ENCODE results near the gene CYFIP1.

Gene CYFIP1

DNA sequence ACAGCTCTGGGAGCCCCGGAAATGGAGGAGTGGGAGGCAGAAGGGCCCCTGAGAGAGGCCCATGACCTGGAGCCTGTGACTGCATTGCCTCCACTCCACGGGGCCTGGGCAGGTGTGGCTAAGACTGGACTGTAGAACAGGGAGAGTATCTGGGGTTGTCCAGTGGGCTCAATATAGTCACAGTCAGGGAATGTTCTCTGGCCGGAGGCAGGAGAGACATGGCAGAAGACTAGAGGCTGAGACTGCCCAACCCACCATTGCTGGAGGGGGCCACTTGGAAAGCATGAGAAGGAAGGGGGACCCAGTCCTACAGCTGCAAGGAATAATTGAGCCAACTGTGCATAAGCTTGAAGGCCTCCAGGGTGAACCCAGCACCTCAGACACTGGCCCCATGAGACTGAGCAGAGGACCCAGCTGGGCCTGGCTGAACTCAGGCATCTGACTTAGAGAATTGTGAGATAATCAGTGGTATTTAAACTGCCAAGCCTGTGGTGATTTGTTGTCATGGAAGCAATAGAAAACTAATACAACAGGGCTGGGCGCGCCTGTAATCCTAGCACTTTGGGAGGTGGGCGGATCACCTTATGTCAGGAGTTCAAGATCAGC, 108.6 kb downstream of the CYFIP1 start:
- no peak for DNase-seq (ENCODE audit: low spot score)
- no peak for FAIRE-seq

DNA sequence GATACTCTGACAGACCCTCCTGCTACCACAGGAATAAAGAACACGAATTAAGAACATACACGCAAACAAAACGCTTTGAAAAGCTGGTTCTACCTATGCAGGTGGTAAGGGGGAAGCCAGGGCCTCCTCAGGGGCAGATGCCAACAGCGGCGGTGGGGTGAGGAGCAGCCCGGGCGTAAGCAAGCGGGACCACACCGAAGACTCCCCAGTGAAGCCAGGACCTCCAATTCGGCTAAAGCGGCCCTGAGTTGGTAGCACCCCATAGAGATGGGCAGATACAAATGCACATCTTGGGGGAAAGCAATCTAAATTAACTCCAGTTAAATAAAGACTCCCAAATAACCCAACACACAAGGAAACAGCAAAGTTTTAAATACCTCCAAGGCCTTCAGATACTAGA, 109.3 kb downstream of the CYFIP1 start:
- no peak for FAIRE-seq
- DNase-seq (ENCODE audit: low spot score): no peak

DNA sequence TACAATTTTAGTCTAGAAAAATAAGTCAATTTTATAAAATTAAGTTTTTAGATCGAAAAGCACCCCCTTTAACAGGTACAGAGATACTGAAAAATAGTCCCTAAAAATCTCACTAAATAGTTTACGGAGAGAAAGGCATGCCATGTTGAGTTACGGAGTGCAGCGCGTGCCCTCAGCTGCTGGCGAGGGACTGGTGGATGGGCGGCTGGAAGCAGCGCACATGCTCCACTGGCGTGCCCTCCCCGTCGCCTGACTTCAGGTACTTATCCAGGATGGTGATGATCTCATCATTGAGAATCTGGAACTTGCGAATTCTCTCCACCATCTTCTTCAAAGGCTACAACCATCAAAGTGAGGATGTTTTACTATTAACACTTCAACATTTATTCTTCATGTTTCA, 110.3 kb downstream of the CYFIP1 start:
- DNase-seq (ENCODE audit: low spot score) (no peak), FAIRE-seq (no peak)

DNA sequence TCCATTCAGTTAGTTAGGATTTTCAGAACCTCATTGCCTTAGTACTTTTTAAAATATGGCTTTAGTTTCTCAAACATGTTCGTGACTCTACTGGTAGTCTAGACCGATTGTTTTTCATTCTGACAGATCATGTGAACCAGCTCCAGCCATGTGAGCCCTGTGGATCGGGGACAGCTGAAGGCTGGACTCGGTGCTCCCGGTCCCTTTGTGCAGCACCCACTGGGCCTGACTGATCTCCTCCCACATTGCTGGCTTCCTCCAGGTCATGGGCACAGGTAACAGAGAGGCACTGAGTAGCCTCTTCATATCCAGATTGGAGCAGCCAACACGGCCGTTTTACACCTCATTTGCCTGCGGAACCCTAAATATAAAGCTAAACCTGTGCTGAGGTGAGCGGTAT, 111.2 kb downstream of the CYFIP1 start:
- no peak for DNase-seq (ENCODE audit: low spot score)
- FAIRE-seq: no peak

DNA sequence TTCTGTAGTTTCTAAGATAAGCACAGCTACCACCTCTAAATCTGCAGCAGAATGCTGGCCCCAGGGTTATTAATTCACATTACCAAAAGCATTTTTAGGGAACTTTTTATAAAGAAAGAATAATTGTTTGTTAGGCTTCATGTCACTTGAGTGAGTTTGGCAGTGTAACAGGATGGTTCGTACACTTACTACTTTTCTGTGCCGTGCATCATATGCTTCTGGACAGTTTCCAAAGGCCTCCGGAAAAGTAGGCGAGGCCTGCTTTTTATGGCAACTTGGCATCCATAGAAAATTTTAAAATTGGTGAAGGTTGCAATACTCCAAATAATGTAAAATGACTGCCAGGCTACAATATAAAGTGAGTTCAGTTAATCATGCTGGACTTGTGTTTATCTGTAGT, 111.7 kb downstream of the CYFIP1 start:
- FAIRE-seq (no peak), DNase-seq (ENCODE audit: low spot score) (no peak)

DNA sequence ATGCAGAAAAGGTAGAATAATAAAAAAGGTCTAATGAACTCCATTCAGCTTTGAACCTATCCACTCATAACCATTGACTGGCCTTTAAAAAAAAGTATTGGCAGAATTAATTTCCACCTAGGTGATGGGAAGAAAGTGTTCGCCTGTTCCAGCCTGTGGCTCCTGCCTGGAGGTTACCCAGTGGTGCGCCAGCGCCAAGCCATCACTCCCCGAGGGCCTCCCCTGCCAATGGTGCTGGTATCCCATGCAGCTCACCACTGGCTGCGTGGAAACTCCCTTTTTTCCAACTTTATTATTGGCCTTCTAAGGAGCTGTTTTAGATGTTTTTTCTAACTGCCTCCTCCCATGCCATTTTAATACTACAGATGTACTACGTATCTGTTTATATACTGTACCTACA, 112.3 kb downstream of the CYFIP1 start:
- FAIRE-seq (no peak), DNase-seq (ENCODE audit: low spot score) (no peak)

DNA sequence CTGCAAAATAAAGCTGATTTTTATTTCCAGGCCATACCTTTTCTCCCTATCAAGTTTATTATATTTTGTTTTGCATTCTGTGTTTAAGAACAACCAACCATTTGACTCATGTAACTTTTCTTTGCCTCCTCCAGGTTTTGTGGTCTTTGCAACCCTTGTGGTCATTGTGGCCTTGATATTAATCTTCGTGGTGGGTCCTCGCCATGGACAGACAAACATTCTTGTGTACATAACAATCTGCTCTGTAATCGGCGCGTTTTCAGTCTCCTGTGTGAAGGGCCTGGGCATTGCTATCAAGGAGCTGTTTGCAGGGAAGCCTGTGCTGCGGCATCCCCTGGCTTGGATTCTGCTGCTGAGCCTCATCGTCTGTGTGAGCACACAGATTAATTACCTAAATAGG, 114.1 kb downstream of the CYFIP1 start:
- FAIRE-seq: no peak
- DNase-seq (ENCODE audit: low spot score): no peak

DNA sequence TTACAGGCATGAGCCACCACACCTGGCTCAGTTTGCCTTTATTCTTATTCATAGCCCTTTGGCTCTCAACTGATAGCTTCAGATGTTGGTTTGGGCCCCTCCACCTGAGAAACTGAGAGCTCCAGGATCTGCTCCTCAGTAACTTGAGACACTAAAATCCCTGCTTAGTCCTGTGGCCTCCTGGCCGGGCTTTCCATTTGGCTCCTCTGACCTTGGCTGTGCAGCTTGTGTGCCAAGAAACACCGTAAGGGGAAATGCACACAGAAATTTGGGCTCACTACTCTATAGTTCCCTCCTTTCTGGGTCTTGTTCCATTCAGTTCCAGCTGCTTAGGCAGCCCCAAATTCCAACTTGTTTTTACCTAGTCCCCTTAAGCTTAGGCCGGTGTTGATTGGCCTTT, 116.8 kb downstream of the CYFIP1 start:
- DNase-seq (ENCODE audit: low spot score): no peak
- no peak for FAIRE-seq

DNA sequence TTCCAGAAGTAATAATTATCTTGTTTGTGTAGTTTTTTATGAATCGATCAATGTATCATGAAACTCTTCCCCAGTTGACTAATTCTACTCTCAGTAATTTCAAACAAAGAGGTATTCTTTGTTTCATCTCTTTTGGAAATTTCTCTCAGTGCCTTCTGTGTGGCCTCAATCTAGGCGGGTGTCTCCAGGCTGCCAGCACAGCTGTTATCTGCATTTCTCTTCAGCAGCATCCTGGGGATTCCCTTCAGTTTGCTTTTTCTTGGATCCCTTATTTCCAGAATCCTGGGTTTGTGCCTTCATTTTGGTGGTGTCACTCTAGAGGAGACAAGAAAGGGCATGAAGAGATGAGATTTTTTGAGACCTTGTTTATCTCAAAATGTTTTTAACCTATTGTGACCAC, 119.0 kb downstream of the CYFIP1 start:
- DNase-seq (ENCODE audit: low spot score) (no peak), FAIRE-seq (no peak)

DNA sequence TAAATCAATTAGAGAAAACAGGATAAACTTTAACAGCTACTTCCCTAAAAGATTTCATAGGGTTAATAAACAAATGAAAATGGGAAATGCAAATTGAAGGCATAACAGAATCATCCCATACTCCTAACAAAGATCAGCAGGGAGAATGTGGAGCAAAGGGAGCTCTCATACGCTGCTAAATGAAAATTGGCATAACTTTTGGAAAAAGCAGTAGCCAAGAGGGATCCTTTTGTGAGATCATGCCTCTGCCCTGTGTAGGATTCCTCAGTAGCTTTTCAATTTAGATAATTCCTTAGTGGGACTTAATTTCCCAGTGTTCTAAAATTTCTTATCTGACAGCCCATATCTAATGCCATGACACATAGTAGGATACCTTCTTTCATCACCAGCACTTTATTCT, 123.5 kb downstream of the CYFIP1 start:
- no peak for FAIRE-seq
- no peak for DNase-seq (ENCODE audit: low spot score)

DNA sequence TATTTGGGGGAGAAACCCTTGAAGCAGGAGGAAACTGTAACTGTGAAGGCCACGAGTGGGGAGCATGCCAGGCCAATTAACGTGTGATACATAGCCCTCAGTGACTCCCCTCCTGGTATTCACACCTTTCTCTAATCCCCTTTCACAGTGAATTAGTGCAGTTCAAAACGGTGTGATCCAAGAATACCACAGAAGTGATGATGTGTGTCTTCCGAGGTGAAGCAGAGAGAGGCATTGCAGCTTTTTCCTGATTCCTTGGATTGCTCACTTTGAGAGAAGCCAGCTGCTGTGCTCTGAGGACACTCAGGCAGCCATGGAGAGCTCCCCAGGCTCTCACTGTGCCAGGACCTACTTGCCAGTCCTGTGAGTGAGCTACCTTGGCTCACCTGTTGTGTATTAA, 124.4 kb downstream of the CYFIP1 start:
- FAIRE-seq: no peak

DNA sequence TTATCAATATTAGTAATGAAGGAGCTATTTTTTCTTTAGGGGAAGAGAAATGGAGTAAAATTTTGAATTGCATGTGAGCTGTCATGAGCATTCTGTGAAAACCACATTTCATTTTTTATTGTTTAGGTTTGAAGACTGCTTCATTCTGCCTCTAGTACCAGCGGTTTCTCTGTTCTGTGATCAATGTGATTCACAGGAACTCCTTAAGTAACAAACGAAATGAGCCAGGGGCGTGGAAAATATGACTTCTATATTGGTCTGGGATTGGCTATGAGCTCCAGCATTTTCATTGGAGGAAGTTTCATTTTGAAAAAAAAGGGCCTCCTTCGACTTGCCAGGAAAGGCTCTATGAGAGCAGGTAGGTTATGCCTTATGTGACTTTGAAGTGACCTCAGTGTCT, 128.7 kb downstream of the CYFIP1 start:
- DNase-seq (ENCODE audit: low spot score): no peak
- no peak for FAIRE-seq

More for the DNA sequence above, 124.4 kb downstream of the CYFIP1 start:
- DNase-seq (ENCODE audit: low spot score): no peak

DNA sequence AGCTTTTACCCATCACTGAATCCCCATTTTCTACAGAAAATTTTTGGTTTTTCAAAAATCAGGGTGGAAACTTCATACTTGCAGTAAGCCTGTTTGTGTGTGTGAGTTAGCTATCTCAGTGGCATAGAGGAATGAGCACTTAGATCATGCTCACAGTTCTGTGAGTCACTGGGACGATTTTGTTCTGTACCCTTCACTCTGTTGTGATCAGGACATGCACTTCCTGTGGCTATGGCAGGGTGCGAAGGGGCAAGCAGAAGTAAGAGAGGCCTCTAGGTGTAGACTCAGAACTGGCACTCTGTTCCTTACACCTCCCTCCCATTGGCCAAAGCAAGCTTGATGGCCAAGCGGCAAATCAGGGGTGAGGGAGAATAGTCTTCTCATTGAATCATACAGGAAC, 130.1 kb downstream of the CYFIP1 start:
- FAIRE-seq: no peak
- DNase-seq (ENCODE audit: low spot score): no peak

DNA sequence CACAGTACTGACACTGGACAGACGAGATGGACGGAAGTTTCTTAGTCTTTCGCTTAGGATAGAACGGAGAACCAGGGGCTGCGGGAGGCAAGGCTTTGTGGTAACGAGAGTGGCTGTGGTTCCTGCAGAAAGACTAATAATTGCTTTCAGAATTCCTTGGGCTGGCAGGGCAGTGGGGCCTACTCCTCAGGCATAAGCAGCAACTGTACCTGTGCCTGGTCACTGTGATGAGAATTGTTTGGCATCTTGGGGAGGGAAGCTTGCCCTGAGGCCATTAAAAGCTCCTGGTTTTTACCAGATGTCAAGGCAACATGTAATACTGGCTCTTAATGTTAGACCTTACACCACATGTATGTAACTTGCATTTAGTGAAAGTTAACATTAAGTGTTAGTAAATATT, 134.1 kb downstream of the CYFIP1 start:
- FAIRE-seq: no peak

DNA sequence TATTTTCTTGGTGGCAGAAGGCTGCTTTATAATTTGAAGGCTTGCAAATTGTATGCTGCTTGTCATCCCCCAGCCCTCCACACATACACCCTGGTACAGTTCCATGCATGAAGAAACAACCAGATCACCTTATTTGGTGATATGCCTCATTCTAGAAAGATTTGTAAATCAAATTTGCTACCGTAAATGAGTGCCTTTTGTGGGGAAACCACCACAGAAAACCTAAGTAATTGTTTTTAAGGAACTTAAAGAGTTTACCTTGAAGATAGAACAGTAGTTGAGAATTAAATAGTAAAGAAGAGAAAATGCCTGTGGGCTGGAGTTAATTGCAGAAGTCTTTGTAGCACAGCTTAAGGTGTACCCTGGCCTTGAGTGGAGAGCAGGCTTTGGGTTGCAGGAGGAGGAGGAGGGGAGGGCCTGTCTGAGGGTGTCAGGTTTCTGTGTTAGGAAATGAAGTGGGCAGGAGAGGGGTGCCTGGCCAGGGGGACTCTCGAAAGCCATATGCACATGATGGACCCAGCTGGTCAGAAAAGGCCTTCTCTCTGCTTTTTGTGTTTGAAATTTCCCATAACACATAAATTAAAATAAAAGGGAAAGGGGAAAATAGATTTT, 134.8 kb downstream of the CYFIP1 start:
- FAIRE-seq (no peak), DNase-seq (ENCODE audit: low spot score) (no peak)

More for the DNA sequence above, 134.1 kb downstream of the CYFIP1 start:
- no peak for DNase-seq (ENCODE audit: low spot score)

DNA sequence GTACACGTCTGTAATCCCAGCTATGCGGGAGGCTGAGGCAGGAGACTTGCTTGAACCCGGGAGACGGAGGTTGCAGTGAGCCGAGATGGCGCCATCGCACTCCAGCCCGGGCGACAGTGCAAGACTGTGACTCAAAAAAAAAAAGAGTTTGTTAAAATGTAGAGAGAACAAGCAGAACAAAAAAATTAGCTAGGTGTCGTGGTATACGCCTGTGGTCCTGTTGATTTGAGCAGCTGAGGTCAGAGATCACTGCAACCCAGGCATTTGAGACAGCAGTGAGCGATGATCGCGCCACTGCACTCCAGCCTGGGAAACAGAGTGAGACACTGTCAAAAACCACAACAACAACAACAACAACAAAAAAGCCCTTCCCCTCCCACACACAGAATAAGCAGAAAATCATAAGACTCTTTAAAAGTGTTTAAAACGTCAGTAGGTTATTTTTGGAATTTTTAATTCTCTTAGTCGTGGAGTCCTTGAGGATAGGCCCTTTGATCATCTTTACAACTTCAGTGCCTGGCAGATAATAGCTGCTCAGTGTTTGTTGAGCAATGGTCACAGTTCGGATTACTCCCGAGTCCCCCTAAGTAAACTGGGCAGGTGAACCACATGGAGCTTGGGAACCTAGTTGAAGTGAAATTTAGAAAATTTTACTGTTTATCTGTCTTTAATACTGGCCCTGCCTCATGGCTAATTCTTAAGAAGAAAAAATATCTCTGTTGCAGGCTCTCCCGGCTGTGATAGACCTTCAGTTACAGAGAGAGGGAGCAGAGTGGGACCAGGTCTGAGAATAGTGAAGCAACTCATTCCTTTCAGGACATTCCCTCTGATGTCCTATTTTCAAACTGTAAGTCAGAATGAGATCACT, 135.5 kb downstream of the CYFIP1 start:
- no peak for FAIRE-seq

DNA sequence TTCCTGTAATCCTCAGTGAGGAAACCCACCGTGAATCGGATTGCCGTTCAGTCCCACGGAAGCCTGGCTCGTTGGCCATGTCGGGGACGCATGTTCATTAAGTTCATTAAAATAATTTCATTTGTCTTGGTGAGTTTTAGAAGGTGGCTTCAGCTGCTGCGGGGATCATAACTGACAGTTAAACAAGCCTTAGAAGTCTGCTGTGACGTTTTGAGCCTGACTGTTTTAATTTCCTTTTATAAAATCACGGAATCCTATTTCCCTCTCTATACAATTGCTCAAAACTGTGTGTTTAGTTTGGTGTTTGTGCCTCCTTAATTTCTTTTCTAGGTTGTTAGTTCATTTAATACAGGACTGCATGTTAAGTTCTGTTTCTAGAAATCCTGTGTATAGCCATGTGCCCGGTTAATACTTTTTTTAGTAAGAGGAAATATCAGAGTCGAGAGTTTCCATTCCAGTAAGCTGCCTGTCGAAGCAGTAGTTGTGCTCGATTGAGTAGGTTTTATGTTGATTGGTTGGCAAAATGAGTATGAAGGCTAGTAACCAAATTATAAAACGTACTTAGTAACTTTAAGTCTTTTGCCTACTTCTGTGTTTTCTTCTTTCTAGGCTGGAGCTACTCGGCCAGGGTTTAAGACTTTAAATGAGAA, 141.0 kb downstream of the CYFIP1 start:
- FAIRE-seq (no peak), DNase-seq (ENCODE audit: low spot score) (no peak)

More for the DNA sequence above, 135.5 kb downstream of the CYFIP1 start:
- DNase-seq (ENCODE audit: low spot score): no peak

DNA sequence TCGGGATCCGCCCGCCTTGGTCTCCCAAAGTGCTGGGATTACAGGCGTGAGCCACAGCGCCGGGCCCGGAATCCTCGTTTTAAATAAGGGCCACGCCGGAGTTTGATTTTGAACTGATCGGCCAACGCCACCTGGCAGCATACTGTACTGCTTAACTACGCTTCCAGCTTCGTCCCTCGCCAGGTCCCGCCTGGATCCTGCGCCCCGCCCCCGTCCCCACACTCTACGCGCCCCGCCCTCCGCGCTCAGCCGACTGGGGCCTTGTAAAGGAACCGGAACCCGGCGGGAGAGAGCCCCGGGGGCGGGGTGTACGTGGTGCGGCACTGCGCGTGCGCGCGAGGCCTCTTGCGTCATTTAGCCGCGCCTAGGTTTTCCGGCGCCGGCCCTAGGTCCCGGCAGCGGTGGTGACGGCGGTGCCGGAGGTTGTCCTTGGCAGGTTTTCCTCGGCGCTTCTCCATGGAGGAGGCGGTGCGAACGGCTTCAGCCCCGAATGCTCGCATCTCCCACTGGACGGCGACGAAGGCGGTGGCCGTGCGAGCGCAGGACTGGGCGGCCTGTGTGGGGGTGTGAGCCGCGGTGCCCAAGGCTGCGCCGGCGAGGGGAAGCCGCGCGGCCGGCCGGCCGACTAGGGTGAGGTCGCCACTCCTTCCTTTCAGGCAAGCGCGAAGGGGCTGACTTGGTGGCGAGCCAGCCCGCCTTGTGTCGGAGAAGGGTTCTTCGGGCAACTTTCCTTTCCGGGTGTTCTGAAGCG, 141.7 kb downstream of the CYFIP1 start, which contains the start of gene NIPA2:
Gene NIPA2 (plus strand): TSS at position 375 of the 751 bp plus-strand sequence. CDS start 13,066 bp downstream, outside the sequence.
- FAIRE-seq (no peak), DNase-seq (ENCODE audit: low spot score) (peak; percentile 97)

DNA sequence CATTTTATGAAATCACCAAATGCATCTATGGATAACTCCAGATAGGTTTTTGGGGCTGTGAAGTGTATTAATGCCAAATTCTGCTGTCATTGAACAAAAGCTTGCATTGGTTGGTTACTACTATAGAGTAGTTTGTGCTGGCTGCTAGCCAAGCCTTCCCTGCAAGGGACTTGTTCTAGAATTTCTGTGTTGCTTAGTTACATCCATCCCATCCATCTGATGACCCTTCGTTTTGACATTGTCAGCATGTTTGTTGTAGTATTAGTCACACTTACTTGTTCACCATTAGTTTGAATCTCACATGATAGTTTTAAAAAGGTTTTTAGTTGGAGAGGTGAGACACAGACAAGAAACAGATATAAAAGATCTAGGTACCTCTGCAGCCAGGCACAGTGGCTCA, 148.7 kb downstream of the CYFIP1 start:
- DNase-seq (ENCODE audit: low spot score) (no peak), FAIRE-seq (no peak)

DNA sequence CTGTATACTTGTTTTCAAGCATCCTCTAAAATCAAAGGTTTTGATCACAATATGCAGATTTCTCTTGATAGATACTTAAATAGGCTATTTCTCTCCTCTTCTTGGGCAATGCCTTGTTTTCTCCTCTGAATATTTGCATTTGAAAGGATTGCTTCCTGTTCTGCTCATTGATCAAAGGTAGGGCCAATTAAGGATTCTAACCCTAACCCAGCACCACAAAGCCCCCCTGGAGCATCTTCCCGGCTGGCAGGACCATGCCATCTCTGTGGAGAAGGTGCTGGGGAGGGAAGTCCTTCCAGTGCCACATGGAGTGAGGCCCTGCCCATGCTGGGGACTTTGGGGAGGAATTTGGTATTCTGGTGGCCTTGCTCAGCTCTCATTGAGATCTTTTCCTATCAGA, 153.0 kb downstream of the CYFIP1 start:
- no peak for DNase-seq (ENCODE audit: low spot score)
- no peak for FAIRE-seq

DNA sequence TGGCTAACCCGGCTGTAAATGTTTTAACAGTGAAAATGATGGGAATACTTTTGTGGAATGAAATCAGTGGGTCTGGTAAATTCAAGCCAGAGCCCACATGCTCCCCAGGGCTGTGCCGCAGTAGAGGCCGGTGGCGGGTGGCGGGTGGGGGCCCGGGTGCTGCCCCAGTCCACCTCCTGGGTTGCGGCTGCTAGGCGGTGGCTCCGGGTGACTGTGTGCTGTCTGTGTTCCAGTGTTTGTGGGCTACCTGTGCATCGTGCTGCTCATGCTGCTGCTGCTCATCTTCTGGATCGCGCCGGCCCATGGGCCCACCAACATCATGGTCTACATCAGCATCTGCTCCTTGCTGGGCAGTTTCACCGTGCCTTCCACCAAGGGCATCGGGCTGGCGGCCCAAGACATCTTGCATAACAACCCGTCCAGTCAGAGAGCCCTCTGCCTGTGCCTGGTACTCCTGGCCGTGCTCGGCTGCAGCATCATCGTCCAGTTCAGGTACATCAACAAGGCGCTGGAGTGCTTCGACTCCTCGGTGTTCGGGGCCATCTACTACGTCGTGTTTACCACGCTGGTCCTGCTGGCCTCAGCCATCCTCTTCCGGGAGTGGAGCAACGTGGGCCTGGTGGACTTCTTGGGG, 156.6 kb downstream of the CYFIP1 start:
- FAIRE-seq (peak; percentile 46), DNase-seq (ENCODE audit: low spot score) (no peak)
